ENCODE measurements around the gene LINS1. TPM values are rescaled to one million over a fixed set of nuclear protein-coding genes. Genes with fewer than 3 reads are reported as not detected.

Gene LINS1
- total RNA-seq, 1 donor from 2014 or later: 63.6 TPM

DNA sequence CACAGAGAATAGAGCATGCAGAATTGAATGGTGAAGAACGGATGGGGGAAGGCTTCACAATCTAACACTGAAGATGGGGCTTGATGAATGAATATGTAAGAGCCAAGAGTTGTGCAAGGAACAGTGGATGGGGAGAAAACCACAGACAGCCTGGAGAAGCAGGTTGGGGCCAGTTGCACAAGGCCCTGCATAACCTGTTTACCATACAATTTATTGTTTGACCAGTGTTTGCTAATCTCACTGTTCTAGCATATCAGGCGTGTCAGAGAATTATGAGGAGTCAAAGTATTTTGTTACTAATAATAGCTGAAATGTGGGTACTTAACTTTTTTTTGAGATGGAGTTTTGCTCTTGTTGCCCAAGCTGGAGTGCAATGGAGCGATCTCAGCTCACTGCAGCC is 36.4 kb downstream of the LINS1 start:
- intact Hi-C loops (cut with micrococcal nuclease): no loop called here

DNA sequence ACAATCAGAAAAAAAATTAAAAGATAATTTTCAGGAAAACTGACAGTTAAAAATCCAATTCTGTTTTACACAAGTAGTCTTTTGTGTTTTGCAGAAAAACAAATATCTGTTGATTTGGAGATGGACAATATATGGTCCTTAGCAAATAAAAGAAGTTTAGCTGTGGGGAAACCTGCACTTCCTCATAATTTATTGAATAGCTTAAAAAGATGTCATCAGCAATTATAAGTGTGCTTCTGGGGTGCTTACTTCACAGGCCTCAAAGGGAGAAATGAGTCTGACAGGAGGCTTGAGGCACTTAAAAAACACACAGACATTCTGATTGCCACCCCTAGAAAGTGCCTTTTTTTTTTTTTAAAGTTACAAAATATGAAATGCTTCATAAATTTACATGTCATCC is 41.7 kb downstream of the LINS1 start:
- intact Hi-C loops (cut with micrococcal nuclease): no loop called here

DNA sequence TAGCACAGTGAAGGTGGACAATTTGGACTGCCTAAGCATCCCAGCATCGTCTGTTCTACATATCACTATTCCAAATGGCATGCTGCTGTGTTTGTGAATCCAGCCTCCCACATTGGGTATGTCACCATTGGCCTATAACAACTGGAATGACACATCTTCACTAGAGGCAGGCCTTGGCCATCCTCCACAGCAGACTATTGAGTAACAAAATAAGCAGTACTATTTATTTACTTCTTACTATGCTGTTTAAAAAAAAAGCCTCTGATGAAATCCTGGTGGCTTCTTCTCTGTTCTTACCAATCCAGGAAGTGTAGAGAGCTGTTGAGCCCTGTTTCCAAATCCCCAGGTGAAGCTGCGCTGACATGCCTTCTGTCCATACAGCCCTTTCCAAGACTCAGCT is 42.7 kb downstream of the LINS1 start:
- intact Hi-C loops (cut with micrococcal nuclease): no loop called here

DNA sequence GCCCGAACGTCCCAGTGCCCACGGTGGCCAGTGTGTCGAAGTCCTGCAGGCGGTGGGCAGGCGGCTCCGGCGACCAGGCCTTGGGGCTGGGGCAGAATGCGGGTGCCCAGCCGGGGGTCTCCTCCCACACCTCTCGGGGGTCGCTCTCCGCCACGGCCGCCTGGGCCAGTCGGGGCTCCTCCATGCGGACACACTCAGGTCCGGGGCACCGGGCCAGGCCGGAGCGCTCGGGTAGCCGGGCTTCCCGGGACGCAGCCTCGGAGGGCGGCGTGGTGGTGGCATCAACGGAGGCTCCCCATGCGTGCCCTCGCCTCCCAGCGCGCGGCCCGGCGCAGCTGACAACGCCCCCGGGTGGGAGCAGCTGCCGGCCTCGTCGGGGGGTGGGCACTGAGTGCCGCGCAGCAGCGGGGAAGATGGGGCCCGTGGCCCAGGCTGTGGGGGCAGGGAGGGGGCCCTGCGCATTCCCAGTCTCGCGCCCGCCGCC is 43.2 kb downstream of the LINS1 start:
- intact Hi-C loops (cut with micrococcal nuclease): no loop called here

DNA sequence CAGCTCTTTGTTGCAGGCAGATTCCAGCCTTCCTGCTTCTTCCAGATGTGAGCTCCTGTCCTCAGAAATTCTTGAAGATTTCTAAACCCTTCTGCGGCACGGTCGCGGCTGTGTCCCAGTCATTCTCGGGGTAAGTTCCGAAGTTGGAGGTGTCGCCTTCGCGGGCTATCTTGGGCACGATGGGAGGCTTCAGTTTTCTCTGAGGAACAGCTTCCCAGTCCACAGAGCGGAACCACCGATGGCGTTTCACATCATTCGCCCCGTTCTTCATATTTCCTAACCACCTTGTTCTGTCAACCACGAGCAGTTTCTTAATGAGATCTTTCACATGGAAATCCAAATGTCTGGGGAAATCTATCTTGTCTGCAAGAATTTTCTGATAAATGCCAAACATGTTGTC is 48.5 kb downstream of the LINS1 start:
- intact Hi-C loops (cut with micrococcal nuclease): no loop called here

DNA sequence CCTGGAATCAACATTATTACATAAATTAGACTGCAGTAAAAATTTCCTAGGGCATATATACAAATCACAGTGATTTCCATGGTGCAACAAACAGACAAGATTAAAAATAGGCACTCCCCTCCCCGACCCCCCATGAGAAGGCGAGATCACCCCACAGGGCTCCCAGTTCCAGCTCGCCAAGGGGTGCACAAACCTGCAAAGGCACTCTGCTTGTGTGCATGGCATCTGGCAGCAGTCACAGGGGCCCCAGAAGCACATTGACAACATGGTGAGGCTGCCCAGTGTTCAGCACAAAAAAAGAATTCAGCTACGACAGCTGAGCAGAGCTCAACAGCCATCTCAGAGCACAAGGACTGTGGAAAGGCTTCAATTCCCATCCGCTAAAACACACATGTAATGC is 54.0 kb downstream of the LINS1 start:
- intact Hi-C loops (cut with micrococcal nuclease): no loop called here

DNA sequence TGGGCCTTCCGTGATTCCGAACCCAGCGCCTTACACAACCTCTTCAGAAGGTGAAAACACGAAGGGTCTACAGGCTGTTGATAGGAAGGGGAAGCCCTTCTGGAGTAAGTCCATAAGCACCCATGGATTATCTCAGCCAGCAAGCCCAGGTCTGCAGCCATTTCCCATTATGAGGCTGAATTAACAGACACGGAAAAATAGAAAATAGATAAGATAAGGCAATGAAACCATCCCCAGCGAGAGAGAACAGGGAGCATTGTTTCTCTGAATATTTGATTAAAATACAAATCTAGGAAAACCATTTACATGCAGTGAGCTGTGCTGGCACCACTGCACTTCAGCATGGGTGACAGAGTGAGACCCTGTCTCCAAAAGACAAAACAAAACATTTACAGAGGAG is 57.0 kb downstream of the LINS1 start:
- intact Hi-C loops (cut with micrococcal nuclease): no loop called here

DNA sequence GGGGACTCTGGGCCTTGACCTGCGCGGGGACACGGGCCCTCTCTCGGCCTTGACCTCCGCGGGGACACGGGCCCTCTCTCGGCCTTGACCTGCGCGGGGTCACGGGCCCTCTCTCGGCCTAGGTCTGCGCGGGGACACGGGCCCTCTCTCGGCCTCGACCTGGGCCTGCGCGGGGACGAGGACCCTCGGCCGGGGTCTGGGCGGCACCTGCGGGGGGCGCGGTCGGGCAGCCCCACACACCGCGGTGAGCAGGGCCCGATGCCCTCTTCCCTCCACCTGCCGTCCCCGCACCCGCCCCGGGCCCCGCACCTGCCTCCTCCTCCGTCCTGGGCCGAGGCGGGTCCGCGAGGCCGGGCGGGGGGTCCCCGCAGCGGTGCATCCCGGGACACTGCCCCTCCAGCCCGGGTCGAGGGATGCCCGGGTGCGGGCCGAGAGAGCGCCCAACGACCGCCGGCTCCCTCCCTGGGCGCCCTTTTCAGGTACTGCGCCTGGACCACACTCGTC is 57.6 kb downstream of the LINS1 start:
- intact Hi-C loops (cut with micrococcal nuclease): no loop called here

DNA sequence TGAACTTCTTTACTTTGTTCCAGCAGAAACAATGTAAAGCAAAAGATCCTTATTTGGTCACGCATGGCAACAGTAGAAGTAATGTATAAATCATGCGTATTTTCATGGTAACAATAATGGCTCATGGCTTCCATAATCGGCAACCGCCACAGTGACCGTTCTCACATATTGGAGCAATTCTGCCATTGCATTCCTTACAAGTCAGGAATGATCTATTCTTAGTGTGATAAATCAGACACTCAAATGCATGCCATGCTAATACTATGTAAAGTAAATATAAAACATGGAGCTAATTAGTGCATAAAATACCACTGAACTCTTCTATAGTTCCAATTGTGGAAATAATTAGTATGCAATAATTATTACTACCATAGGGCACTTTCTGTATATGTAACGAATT is 59.7 kb downstream of the LINS1 start:
- intact Hi-C loops (cut with micrococcal nuclease): no loop called here

DNA sequence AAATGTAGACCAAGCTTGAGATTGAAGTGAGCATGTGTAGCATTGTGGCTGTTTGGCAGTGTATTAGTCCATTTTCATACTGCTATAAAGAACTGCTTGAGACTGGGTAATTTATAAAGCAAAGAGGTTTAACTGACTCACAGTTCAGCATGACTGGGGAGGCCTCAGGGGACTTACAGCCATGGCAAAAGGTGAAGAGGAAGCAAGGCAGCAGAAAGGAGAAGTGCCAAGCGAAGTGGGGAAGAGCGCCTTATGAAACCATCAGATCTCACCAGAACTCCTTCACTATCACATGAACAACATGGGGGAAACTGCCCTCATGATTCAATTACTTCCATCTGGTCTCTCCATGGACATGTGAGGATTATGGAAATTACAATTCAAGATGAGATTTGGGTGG is 64.7 kb downstream of the LINS1 start:
- intact Hi-C loops (cut with micrococcal nuclease): no loop called here

DNA sequence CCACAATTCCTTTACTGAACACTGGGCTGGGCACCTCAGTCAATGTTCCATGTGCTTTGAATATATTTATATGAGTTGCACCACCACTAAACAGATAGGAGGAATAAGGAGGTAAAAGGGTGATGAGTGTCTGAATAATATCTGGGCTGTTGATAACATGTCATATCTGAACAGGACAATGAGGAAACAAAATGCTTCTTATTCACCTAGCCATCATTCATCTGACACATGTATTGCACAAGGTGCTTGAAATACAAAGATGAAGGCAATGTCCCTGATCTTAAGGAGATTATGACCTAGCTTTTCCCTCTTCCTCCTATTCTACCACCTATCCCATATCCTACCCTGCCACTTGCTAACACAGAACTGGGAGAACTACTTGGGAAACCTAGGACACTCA is 65.3 kb downstream of the LINS1 start:
- intact Hi-C loops (cut with micrococcal nuclease): no loop called here

DNA sequence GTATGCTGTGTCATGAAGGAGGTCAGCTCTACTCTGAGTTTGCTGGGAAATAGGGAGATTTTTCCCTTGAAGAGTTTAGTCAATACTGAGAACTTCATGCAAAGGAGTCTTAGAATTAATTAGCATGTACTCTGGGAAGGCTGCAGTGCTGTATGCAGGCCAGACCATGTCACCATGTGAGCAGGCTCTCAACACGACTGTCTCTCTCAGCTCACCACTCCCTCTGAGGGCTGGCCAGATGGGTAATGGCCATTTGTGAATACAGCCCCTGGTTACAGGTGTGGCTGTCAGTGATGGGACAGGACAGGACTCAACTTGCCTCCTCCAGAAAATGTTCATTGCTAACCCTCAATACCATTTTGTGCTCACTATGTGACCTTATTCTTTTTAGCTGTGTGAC is 68.1 kb downstream of the LINS1 start:
- intact Hi-C loops (cut with micrococcal nuclease): no loop called here

DNA sequence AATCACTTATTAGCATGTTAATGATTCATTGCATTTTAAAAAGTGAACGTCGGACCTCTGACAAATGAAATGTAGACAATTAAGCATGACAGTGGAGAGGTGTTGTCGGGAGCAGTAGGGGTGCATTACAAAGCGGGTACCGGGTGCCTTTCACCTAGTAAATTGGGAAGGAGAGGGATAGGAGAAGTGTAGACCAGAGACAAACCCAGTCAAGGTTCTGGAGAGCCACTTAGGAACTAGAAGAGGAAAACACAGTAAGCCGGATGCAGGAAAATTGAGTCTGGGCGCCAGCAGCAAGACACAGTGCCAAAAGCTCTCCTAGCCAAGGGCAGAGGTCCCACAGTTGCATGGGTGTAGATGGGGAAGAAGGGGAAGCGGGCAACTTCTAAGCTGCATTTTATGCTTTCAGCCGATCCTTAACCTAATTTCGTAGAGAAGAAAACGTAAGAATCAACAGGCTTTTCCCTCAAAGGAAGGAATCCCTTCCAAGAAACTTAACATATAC is 70.1 kb downstream of the LINS1 start:
- intact Hi-C loops (cut with micrococcal nuclease): no loop called here

DNA sequence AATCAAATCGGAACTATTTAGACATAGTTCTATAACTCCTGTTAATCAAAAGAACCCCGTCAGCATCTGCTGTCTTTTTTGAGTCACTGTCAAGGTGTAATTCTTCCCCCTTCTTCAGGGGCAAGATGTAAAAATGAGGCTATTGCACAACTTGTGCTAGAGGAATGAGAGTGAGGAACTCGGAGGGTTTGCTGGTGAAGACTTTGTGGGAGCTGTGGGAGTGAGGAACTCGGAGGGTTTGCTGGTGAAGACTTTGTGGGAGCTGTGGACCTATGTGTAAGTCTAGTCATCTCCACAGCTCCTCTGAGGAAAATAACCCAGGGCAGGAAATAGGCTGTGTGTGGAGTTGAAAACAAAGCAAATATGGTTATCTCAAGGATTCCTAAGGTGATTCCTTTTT is 70.8 kb downstream of the LINS1 start:
- intact Hi-C loops (cut with micrococcal nuclease): no loop called here

DNA sequence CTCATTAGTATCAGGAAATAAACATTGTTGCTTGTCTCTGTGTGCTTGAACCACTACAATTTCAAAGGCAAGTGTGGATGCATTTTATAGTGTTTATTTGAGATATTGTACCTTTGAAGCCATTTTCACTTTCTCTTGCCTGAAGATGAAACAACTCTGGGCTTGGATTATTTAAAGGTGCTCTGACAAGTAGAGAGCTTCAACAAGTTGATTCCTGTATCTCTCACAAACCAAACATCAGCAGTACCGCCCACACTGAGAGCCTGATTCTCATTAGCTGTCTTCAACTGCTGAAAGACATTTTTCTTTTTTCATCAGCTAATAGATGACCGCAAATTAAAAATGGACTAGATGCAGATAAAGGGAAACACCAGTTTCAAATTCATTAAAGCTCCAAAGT is 72.4 kb downstream of the LINS1 start:
- intact Hi-C loops (cut with micrococcal nuclease): no loop called here

DNA sequence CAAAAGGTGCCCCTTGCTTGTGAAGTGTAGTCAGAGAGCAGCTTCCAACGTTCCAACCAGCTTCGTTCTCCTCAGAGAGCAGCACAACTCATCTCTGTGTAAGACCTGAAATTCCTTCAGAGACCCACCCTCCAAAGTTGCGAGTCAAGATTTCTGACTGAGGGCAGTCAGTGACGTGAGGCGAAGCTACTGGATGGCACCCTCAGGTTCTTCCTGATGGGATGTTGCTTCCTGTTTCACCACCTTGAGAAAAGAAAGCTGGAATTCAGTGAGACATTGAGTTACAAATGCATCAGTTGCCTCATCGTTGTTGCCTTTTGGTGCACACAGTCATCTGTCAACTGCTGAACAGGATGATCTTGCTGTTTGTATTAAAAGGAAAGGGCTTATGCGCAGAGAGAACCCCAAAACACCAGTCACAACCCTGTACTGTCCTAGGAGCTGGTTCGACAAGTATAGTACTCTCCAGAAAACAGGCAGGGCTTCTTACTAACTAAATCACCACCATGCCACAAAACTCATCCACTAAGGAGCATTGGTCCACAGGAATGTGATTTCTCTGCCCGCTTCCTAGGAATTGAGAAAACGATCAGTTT is 73.1 kb downstream of the LINS1 start, which contains the start of gene CERS3:
TSS of gene CERS3 (minus strand) at position 118 of the 596 bp plus-strand sequence. CDS start 27,101 bp downstream, outside the sequence.
- intact Hi-C loops (cut with micrococcal nuclease): no loop called here

DNA sequence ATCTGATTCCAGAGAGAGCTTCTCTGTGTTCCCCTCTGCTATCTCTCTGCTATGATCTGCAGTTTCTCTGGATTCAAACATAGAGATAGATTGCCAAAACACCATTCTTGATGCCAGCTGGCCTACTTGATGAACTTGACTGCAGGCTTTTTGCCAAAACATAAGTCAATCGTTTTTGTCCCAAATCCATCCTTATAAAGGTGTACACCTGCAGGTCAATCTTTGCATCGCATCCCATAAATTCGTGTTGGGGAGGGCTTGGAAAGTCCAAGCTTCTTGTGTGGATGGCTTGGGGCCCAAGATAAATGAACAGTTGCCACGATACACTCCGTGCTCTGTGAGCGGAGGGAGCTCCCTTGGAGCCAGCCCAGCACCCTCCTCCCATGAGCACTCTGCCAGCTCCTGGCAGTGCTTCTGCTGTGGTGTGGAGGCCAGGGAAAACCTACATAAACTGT is 75.9 kb downstream of the LINS1 start:
- intact Hi-C loops (cut with micrococcal nuclease): no loop called here

DNA sequence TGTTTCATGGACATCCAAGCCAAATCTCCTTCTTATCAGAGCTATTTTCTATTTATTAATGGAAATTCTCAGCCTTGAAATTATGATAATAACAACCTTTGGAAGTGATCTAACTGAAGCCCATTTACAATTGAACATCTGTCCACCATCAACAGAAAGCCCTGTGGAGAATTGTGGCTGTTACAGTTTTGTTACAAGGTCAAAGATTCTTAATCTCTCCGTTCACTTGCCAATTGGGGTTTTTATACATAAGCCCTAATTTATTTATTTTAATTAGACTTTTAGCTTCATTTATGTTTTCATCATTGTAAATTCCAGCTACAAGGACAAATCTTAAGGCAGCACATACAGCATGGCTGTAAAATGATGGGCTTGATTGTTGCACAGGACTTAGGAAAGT is 76.5 kb downstream of the LINS1 start:
- intact Hi-C loops (cut with micrococcal nuclease): no loop called here

DNA sequence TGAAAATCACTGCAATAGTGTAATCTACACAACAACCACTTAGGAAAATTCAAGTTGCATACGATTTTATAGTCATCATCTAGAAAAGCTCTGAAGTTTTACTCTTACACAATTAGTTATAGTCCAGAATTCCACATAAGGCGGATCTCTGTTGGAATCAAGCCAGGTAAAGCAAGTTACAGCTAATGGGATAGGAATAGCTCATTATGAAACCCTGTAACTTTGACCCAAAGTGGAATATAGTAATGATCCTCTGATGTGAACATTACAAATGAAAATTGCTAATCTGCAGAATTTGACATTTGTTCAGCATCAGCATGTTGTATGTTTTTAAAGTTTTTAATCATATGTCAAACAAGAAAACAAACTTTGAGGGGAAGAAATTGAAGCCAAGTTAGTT is 77.7 kb downstream of the LINS1 start:
- intact Hi-C loops (cut with micrococcal nuclease): no loop called here

DNA sequence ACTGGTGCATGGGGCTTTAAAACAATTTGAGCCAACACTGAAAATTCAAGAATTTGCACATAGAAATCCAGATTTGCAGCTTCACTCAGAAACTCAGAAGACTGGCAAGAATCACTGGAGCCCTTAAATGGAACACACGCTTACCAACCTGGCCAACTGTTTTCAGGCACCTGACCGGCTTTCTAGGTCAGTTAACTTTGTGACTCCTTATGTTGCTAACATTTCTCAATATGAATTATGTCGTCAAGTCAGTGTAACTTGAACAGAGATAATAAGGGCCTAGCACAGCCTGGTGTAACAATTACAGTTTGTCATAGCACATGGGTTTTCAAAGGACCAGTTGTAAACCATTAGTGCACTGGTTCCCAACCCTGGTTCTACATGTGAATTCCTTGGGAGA is 80.1 kb downstream of the LINS1 start:
- intact Hi-C loops (cut with micrococcal nuclease): no loop called here

DNA sequence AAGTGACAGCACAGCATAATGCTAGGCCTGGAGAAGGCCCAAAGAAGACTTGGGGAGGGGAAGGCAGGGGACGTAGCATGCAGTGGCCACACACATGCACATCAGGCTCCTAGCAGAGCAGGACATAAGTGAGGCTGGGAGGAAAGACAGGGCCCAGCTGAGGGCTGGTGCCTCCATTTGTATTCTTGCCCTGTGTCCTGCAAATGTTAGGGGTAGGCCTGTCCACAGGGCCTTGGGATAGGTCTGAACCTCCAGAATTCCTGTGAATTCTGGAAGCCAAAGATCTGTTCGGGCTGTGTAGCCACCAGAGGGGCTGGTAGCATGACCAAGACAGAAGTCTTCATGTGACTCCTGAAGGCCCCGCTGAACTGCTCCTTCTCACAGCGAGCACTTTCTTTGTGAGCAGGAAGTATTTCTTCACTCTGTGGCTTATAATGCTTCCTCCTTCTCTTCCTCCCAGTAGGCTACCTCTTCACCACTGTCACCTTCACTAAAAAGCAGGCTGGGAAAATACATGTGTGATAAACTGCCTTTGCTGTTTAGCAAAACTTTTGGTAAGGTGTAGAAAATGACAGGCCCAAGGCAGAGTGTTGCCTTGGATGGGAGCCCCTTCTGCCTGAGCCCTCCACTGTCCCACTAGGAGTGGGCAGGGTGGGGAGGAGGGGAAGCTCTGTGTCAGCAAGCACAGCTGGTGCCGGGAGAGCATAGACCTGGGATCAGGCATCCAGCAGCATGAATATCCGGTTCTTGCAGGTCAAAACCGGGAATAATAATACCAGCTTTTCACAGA is 81.7 kb downstream of the LINS1 start:
- intact Hi-C loops (cut with micrococcal nuclease): no loop called here

DNA sequence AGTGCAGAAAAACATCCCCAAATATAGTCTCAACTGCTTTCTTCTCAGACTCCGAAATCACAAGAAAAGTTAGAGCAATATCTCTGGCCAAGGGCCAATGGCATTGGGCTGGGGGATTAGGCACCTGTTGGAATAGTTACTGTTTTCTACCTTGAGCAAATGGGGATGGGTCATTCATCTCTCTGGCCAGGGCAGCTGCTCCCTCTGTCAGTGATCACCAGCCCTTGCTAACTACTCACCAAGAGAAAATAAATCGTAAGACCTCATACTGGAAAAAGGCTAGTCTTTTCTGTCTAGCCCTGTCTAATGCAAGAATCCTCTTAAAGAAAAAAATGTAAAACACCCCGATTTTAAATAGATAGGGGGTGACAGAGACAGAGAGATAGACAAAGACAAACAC is 84.1 kb downstream of the LINS1 start:
- intact Hi-C loops (cut with micrococcal nuclease): no loop called here
